Measurements from ENCODE around the gene NHLH1.
"Not testable (repeated sequence)": the region's sequence is repeated elsewhere in the genome, so short reads cannot be mapped to it uniquely, and the experiment has no call there.

The NHLH1 gene

GRCh38 chr1:160384812-160385211, 17.9 kb downstream of the NHLH1 start:
- not testable (repeated sequence) for DNase-seq (ENCODE audit: low read depth)

GRCh38 chr1:160388406-160388805, 21.5 kb downstream of the NHLH1 start:
- DNase-seq (ENCODE audit: low read depth) = not testable (repeated sequence)

GRCh38 chr1:160394673-160395072, 27.8 kb downstream of the NHLH1 start:
- no peak for DNase-seq (ENCODE audit: low read depth)

- DNase-seq (ENCODE audit: low read depth) = no peak
These were observed 30.8 kb downstream of the NHLH1 start for GRCh38 chr1:160397651-160398050.

GRCh38 chr1:160398823-160399222, 32.0 kb downstream of the NHLH1 start:
- DNase-seq (ENCODE audit: low read depth) = no peak

GRCh38 chr1:160399544-160400222, 32.8 kb downstream of the NHLH1 start:
- DNase-seq (ENCODE audit: low read depth) = no peak

- no peak for DNase-seq (ENCODE audit: low read depth)
These were observed 33.4 kb downstream of the NHLH1 start, which contains the start of gene VANGL2 for GRCh38 chr1:160400223-160400645. VANGL2 (plus strand) TSS chr1:160400564; CDS start chr1:160415838, 15,274 bp downstream.

- no peak for DNase-seq (ENCODE audit: low read depth)
These were observed 34.0 kb downstream of the NHLH1 start for GRCh38 chr1:160400646-160401486.

- DNase-seq (ENCODE audit: low read depth) = no peak
These were observed 34.6 kb downstream of the NHLH1 start for GRCh38 chr1:160401487-160401805.

GRCh38 chr1:160402001-160402795, 35.3 kb downstream of the NHLH1 start:
- DNase-seq (ENCODE audit: low read depth) = no peak

- DNase-seq (ENCODE audit: low read depth) = no peak
These were observed 36.4 kb downstream of the NHLH1 start for GRCh38 chr1:160403244-160403643.

- no peak for DNase-seq (ENCODE audit: low read depth)
These were observed 37.2 kb downstream of the NHLH1 start for GRCh38 chr1:160404094-160404493.

- no peak for DNase-seq (ENCODE audit: low read depth)
These were observed 38.5 kb downstream of the NHLH1 start for GRCh38 chr1:160405331-160405877.

- DNase-seq (ENCODE audit: low read depth) = no peak
These were observed 39.5 kb downstream of the NHLH1 start for GRCh38 chr1:160406131-160406968.

- DNase-seq (ENCODE audit: low read depth) = no peak
These were observed 41.2 kb downstream of the NHLH1 start for GRCh38 chr1:160407839-160408801.

- DNase-seq (ENCODE audit: low read depth) = no peak
These were observed 42.0 kb downstream of the NHLH1 start for GRCh38 chr1:160408864-160409263.

- DNase-seq (ENCODE audit: low read depth) = no peak
These were observed 42.6 kb downstream of the NHLH1 start for GRCh38 chr1:160409486-160409885.

GRCh38 chr1:160410406-160411005, 43.6 kb downstream of the NHLH1 start:
- no peak for DNase-seq (ENCODE audit: low read depth)

- DNase-seq (ENCODE audit: low read depth) = no peak
These were observed 44.6 kb downstream of the NHLH1 start for GRCh38 chr1:160411271-160412027.
